T-helper 22 cell (primary cell): Measurements from ENCODE around the gene MDM2.

ENCODE experiments used
- DNase-seq: peaks from one replicate; pipeline ENCODE4 v3.0.0-alpha.2; 2020; ENCODE audit warnings: low read depth

The MDM2 gene

DNA sequence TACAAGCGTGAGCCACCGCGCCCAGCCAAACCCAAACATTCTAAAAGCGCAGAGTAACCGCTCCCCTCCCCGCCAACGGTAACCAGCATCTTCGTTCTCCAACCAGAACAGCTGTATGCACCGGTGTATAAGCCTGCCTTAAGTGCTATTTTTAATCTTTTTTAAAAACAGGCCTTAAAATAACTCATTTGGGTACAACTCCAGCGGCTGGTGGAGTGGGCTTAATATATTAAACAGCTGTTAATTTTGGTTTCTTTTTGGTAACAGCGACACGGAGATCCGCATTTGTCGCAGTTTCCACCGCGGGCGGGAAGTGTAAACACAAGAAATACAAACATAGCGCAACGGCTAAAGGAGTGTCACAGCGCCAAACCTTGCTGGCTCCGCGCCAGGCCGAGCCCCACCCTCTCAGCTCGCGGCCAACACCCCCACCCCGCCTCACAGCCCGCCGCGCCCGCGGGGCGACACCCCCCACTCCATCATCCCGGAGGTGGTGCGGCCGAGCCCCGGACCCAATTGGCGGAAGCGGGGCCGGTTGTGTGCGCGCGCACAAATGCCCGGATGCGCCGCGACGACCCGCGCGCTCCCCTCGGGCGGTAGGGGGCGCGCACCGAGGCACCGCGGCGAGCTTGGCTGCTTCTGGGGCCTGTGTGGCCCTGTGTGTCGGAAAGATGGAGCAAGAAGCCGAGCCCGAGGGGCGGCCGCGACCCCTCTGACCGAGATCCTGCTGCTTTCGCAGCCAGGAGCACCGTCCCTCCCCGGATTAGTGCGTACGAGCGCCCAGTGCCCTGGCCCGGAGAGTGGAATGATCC is at the start of gene MDM2:
Gene MDM2, plus strand, starts transcription at position 602 of the 812 bp plus-strand sequence. CDS start 301 bp downstream, outside the sequence.
- peak; percentile 96 for DNase-seq

DNA sequence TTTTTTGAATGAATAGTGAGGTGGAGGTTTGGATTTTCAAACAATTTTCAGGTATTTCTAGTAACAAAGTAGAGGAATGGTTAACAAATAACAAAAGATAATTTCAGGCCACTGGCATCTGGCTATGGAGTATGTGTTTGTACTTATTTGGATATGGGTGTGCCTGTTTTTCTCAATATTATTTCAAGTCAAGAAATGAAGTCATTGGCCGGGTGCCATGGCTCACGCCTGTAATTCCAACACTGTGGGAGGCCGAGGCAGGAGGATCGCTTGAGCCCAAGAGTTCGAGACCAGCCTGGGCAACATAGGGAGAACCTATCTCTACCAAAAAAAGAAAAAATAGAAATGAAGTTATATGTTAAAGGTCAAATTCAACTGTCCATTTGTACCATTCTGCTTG is 48.1 kb upstream of the MDM2 start:
- DNase-seq, result no peak

DNA sequence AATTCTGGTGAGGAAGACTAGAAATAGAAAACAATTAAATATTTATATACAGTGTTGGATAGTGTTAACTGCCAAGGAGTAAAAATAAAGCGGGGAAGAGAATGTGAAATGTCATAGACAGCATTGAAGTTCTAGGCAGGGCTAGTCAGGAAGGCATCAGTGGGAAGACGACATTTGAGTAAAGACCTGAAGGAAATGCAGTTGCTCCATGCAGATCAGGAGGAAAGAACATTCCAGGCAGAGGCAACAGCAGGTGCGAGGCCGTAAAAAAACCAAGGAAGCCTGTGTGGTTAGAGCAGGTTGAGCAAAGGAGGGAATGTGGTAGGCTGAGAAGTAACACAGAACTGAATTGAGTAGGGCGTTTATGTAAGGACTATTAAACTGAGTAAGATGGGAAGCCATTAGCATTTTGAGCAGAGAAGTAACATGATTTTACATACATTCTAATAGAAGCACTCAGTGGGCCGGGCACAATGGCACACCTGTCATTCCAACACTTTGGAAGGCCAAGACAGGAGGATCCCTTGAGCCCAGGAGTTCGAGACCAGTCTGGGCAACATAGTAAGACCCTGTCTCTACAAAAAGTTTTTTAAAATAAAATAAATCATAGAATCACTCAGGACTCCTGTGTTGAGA is 47.1 kb upstream of the MDM2 start:
- no peak for DNase-seq

DNA sequence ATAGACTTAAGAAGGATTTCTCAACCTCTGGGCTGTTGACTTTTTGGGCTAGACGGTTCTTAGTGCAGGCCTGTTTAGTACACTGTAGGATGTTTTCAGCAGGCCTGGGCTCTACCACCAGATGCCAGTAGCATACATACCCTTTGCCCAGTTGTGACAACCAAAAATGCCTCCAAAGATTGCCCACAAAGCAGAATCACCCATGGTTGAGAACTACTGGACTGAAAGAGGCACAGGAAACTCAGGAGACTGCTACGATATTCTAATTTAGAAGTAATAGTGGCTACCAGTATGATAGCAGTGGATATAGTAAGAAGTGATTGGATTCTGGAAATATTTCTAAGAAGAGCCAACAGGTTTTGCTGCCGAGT is 46.5 kb upstream of the MDM2 start:
- no peak for DNase-seq

DNA sequence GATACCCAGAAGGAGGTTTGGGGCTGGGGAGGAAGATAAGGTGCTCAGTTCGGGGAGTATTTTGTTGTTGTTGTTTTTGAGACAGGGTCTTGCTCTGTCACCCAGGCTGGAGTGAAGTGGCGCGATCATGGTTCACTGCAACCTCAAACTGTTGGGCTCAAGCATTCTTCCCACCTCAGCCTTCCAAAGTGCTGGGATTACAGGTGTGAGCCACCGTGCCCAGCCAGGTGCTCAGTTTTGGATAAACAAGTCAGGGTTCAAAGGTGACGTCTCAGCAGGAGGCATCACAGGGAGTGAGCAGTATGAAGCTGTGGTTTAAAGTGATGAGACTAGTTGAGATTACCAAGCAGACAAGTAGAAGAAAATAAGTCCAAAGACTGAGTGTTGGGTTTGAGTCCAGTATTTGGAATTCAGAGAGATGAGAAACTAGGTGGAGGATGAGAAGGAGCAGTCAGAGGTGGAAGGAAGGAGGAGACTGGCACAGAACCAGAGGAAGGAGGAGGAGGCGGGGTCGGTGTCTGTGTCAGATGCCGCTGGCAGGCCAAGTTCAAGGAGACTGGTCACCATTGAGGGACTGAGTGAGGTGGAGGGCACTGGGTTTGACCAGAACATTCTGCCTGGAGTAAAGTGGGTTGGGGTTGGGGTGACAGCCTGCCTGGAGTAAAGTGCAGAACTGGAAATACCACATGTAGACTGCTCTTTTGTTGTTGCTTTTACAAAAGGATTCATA is 45.9 kb upstream of the MDM2 start:
- DNase-seq, result no peak

DNA sequence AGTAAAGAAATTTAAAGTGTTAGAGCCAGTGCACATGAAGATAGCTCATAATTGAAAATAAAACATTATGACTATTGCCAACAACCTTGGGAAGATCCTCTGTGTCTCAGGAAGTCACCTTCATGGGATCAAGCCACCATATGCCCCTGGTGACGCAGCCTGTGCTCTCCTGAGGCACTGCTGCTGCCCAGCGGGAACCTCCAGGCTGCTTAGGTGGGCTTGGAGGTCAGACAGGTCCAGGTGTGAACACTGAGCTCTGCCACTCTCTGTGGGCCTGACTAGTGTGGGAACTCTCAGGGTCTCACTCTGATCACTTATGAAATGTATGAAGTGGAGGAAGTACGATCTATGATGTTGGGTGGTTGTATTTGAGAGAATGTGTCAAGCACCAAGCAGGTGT is 45.3 kb upstream of the MDM2 start:
- DNase-seq, result no peak

DNA sequence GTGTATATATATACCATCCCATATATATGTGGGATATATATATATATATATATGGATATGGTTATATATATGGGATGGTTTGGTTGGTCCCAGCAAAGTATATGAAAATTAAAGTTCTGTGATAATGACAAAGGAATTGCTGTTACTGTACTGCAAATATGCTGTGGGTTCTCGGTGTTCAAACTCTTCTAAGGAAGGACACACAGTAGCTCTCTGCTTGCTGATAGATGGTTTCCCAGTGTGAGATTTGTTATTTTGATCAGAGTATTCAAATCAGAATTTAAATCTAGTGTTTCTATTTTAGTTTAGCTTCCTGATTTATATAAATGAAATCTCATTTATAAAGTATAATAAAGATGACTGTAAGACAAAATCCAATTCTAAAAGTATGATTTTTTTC is 42.3 kb upstream of the MDM2 start:
- DNase-seq, result no peak

DNA sequence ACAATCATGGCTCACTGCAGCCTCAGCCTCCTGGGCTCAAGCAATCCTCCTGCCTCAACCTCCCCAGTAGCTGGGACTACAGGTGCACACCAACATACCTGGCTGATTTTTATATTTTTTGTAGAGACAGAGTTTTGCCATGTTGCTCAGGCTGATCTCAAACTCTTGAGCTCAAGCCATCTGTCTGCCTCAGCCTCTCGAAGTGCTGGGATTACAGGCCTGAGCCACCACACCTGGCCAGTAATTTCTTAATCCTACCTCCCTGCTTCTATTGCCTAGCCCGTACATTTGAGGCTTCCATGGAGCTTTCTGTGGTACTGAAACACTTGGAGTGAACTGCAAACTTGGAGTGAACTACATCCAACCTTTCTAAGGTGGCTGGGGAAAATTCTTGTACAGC is 41.3 kb upstream of the MDM2 start:
- no peak for DNase-seq

DNA sequence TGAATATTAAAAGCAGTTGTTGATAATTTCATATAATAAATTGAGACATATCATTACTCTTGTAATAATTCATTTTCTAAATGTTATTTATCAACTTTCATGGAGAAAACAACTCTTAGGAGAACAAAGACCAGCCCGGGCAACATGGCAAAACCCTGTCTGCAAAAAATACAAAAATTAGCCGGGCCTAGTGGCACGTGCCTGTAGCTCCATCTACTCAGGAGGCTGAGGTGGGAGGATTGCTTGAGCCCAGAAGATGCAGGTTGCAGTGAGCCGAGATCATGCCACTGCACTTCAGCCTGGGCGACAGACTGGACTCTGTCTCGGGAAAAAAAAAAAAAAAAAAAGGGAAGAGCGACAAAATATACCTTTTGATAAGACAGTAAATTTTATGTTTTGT is 40.8 kb upstream of the MDM2 start:
- no peak for DNase-seq

DNA sequence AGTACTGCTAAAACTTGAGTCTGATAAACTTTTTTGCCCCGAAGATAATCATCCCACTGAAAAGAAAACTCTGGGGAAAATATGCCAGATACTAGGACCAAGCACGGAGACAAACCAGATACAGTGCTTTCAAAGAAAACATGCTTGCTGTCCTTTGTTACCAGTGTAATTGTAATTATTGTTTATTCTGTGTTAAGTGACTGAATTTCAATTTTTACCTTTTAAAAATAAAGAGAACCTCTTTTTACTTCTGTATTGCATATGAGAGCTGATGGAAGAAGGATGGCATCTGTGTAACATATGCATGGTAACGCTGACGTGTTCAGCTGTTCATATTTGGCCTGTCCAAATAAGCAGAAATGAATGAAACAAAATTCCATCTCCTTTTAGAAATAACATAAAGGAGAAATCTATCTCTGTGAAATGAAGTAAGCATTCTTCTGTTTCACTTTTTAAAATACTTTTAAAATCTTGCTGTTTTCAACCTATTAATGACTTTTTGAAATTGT is 39.5 kb upstream of the MDM2 start:
- no peak for DNase-seq

DNA sequence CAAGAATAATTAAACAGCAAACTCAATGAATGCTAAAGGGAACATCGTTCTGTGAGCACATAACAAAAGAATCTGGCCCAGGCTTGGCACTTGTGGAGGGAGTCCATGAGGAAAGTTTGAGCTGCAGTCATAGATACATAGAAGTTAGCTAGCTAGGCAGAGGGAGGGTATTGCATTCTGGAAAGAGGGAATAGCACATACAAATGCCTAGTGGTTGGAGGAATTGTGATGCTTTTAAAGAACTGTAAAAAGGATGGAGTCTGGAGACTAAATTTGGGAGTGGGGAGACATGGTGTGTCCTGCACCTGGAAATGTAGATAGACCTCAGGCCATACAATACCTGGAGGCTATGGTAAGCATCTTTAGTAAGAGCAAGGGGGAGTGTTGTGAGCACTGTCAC is 38.0 kb upstream of the MDM2 start:
- no peak for DNase-seq

DNA sequence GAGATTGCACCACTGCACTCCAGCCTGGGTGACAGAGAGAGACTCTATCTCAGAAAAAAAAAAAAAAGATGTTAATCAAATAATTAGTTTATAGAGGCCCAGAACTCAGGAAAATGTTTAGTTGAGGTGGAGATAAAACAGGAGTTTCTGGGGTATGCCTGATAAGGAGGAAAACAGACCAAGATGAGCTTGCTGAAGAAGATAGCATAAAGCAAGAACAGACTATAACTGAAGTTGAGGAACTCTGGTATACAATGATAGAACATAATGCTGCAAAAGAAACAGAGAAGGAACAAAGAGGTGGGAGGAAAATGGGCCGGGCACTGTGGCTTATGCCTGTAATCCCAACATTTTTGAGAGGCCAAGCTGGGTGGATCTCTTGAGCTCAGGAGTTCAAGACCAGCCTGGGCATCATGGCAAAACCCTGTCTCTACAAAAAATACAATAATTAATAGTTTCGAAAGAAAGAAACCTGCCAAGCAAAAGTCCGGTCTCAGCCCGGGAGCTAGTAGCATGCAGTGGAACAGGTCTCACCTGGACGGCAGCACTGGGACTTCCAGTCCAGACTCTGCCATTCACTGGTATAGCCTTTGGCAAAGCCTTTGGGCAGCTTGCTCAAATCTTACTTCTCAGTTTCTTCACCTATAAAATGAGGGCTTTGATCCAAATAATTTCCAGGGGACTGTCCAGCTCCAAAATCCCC is 36.6 kb upstream of the MDM2 start:
- no peak for DNase-seq

DNA sequence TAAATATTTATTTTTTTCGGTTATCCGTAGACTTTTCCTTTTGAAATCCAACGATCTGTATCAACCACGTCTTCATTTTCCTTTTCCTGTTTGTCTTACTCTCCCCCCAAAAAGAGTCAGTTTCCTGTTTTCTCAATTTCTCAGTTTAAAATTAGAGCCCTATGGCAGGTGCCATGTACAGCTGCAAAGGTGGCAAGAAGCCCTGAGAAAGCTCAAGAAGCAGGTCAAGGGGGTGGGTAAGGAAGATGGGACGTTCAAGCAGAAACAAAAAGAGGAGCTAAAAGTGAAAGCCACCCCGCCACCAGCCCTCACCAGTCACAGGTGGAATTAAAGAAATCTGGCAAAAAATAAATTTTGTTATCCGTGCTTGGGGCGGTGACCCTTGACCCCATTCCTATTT is 35.3 kb upstream of the MDM2 start:
- DNase-seq, result no peak

DNA sequence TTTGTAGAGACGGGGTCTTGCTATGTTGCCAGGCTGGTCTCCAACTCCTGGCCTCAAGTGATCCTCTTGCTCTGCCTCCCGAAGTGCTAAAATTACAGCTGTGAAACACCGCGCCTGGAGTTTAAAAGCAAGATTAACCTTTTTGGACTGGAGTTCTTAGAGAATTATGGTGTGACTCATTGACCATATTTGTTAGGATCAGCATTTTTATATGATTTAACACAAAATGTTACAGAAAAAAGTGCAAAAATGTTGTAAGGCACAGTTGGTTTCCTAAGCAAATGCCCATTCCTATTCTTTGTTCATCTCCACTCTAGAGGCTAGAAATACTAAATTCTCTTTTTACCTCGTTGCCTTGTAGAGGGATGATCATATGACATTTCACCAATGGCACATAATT is 34.4 kb upstream of the MDM2 start:
- DNase-seq, result no peak

DNA sequence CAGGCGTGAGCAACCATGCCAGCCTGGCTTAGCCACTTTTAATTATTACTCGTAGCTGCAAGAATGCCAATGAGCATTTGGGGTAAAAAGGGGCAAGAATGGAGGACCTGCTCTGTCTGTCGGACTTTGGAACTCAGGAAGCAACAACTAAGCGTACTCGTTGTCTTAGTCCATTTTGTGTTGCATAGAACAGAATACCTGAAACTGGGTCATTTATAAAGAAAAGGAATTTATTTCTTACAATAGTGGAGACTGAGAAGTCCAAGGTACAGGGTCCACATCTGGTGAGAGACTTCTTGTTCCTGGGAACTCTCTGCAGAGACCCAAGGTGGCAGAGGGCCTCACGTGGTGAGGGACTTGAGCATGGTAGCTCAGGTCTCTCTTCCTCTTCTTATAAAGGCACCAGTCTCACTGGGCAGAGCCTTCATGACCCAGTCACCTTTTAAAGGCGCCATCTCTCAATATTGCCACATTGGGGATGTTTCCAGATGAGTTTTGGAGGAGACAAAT is 32.8 kb upstream of the MDM2 start:
- no peak for DNase-seq

DNA sequence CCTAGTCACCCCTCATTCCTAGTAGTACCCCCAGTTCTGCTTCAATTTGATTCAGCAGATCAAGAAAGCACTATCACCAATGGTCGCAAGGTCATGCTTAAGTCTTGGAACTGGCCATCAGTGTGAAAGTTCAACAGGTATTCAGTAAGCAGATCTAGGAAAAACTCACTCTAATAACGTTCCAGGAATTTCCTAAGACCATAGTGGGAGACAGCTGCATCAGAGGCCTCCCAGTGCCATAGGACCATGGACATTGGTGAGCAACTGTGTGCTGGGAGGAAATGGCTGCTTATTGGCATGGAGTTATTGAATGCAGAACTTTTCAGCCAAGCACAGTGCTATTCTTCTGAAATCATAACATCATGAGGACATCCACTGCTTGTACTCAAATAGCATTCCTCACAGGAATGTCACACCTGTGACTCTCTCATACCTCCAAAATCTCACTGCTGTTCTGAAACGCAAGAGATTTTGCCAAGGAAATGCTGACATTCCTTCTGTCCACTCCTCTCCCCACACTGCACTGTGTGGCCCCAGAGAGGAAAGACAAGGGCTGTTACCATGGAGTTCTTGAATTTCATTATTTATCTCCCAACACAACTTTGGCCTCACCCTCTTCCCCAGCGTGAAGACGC is 30.9 kb upstream of the MDM2 start:
- no peak for DNase-seq

DNA sequence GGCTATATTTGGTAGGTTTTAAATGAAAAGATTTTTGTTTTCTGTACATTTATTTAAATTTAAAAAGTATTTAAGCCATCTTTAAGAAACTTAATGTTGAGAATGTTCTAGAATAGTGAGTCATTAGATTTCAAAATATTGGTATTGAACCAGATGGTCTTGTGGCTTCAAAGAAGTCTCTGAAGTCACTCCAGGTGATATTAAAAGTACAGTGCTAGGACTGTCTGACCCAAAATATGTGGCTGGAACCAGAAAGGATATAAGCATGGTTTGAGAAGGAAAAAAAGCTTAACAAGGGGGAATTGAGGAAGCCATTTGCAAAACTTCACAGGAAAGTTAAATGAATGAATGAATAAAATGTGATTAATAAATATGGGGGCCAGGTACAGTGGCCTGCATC is 28.7 kb upstream of the MDM2 start:
- DNase-seq, result no peak

DNA sequence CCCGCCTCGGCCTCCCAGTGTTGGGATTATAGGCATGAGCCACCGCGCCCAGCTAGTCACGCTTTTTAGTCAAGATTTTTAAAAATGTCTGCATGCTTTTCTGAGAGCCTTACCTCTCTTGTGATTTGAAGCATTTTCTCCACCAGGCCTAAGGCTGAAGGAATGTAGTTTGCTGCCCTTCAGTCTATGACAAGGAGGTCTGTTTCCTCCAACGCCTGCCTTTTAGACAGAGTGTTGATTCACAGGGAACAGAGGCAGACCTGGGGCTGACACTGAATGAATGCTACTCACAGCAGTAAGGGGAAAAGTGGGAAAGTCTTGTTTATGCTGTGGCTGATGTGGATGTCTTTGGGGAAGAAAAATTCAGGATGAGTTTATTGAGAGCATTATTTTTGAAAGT is 27.2 kb upstream of the MDM2 start:
- no peak for DNase-seq

DNA sequence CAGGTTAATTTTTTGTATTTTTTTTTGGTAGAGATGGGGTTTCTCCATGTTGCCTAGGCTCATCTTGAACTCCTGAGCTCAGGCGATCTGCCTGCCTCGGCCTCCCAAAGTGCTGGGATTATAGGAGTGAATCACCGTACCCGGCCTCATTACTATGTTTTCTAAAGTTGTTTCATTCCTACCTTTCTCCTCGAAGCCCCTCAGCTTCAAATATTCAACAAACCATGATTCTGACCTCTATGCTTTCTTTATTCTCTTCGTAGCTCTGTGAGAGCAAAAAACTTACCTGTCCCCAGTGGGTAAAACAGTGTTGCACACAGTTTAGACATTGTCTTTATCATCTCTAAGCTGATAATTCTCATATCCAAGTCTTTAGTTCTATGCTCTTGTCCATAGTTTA is 26.2 kb upstream of the MDM2 start:
- DNase-seq, result no peak

DNA sequence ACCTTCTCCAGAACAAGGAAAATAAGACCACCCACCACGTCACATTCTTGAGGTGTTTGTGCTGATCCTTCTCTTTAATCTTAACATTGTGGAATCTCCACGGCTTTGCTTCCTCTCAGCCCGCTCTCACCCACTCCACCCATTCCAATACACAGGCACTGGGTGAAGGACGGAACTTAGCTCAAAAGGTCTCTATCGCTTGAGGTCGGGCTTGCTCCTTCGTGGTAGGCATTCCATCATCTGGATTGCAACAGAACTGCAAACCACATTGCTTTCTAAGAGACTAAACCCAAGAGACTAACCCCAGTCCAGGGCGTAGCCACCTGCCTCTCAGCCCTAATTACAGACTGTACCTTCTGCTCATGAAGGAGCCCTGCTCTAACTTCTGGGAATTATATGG is 24.0 kb upstream of the MDM2 start:
- DNase-seq, result no peak

DNA sequence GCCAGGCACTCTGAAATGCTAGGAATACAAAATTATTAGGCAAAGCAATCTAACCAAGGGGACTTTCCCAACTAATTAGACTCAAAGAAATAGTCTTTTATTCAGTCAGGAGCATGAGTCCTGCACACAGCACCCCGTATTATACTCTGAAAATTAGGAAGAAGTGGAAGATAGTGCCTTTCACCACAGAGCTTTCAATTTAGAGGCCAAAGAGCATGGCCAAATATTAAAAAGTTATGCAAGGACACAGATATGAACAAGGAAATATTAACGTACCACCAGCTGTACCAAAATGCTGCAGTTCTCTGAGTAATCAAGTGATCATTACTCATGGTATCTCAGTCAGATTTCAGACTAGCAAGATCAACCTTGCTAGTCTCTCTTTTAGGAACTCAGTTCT is 22.6 kb upstream of the MDM2 start:
- DNase-seq, result no peak

DNA sequence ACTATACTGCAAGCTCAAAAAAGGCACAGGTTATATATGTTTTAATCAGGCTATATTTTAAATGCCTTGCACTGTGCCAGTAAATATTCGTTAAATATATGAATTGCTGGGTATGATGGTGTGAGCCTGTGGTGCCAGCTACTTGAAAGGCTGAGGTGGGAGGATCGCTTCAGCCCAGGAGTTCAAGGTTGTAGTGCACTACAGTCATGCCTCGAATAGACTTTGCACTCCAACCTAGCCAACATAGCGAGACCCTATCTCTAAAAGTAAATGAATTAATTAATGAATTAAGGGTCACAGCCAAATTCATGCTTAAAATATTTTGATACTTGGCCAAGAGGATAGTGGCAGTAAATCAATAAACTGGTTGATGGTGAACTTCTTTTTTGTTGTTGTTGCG is 22.2 kb upstream of the MDM2 start:
- DNase-seq, result no peak
